ENCODE measurements around the gene LHX4. TPM values are rescaled to one million over a fixed set of nuclear protein-coding genes. Genes with fewer than 3 reads are reported as not detected.

The LHX4 gene
- total and polyA plus RNA-seq, 2 of the 4 experiments (the other 2 are of a cell fraction) = 0.05 to 0.18 TPM

- intact Hi-C loops (cut with micrococcal nuclease) = no loop called here
- no peak overlapping the region for H3K9ac ChIP-seq (ENCODE audit: low read depth, low read length)
- H3K4ac ChIP-seq (ENCODE audit: low read depth, low read length) = no peak overlapping the region
- H2BK20ac ChIP-seq (ENCODE audit: low read depth, low read length) = no peak overlapping the region
- 60% methylated on average over 1 of the region's 7 CpGs; no CpG with 5 or more reads in 1 of the 2 experiments for WGBS, 2 experiments (ENCODE audit: extremely low coverage in 2 of 2, insufficient read length in 1 of 2)
- no peak overlapping the region for H3K27ac ChIP-seq (ENCODE audit: insufficient read depth, low read length)
- no TSS peak for BruUV-seq (replicated peaks)
- H4K5ac ChIP-seq (ENCODE audit: low read depth, low read length) = no peak overlapping the region
- no peak overlapping the region for H2AFZ ChIP-seq (replicated peaks; ENCODE audit: low read length, poor library complexity)
- H2AK9ac ChIP-seq (replicated peaks; ENCODE audit: low read depth, low read length, poor library complexity) = no peak overlapping the region
- no peak overlapping the region for H3K4me2 ChIP-seq (ENCODE audit: low read depth, low read length)
- H2BK15ac ChIP-seq (ENCODE audit: low read depth, low read length) = no peak overlapping the region
- H3K9me1 ChIP-seq (ENCODE audit: insufficient read depth, low read length) = no peaks in the 10 kb centered on the region
- H4K91ac ChIP-seq (ENCODE audit: insufficient read depth, low read depth, low read length) = no peak overlapping the region
- dilution Hi-C loops (cut with HindIII; ENCODE audit: low sequenced_read_pairs, unreplicated experiment) = no loop called here
- no peak overlapping the region for H3K56ac ChIP-seq (ENCODE audit: extremely low read depth, insufficient read depth, low read length)
- no peak overlapping the region for H2AK5ac ChIP-seq (ENCODE audit: low read depth, low read length)
- H2BK120ac ChIP-seq (ENCODE audit: low read depth, low read length) = no peak overlapping the region
- no peak overlapping the region for H3K14ac ChIP-seq (replicated peaks; ENCODE audit: low read depth, low read length)
- no peak overlapping the region for H4K8ac ChIP-seq (ENCODE audit: low read depth in 2 of 2, low read length in 2 of 2)
- no peaks in the 10 kb centered on the region for H4K20me1 ChIP-seq (ENCODE audit: insufficient read depth, low read length)
- DNase-seq (no peak), ATAC-seq (ENCODE audit: low read depth) (no peak)
- no peaks in the 10 kb centered on the region for H3K36me3 ChIP-seq (ENCODE audit: control insufficient read depth, insufficient read depth, low read length)
- H3K4me1 ChIP-seq (ENCODE audit: control insufficient read depth, insufficient read depth, low read length) = peaks cover 2% of the 10 kb centered on the region; the same call in 1 of the 2 replicates
- H3K27me3 ChIP-seq (ENCODE audit: control insufficient read depth, insufficient read depth, low read length) = peaks cover 22% of the 10 kb centered on the region
- no peak overlapping the region for H2BK5ac ChIP-seq (ENCODE audit: low read depth, low read length, poor library complexity, severe bottlenecking)
- TF ChIP-seq NFE2L2 (IDR thresholded peaks at IDR 0.05; ENCODE audit: low read depth, low read length) (no peak), MAFK (IDR thresholded peaks at IDR 0.05; ENCODE audit: low read depth, low read length) (no peak), FOS (IDR thresholded peaks at IDR 0.05; ENCODE audit: low read depth, low read length) (no peak), RCOR1 (IDR thresholded peaks at IDR 0.05; ENCODE audit: insufficient replicate concordance, low read length) (no peak), MXI1 (IDR thresholded peaks at IDR 0.05; ENCODE audit: borderline replicate concordance, low read depth, low read length) (no peak), USF2 (IDR thresholded peaks at IDR 0.05; ENCODE audit: low read depth, low read length) (no peak), SMC3 (IDR thresholded peaks at IDR 0.05; ENCODE audit: low read depth, low read length) (no peak), CHD1 (IDR thresholded peaks at IDR 0.05; ENCODE audit: low read depth, low read length) (no peak), CTCF (conservative IDR thresholded peaks at IDR 0.05; ENCODE audit: low read depth, low read length) (no peak), RFX5 (IDR thresholded peaks at IDR 0.05; ENCODE audit: low read depth, low read length) (no peak), ELK1 (IDR thresholded peaks at IDR 0.05; ENCODE audit: borderline replicate concordance, low read depth, low read length) (no peak), BHLHE40 (IDR thresholded peaks at IDR 0.05; ENCODE audit: low read depth, low read length) (no peak), CEBPB (IDR thresholded peaks at IDR 0.05; ENCODE audit: low read depth, low read length) (no peak), MAZ (IDR thresholded peaks at IDR 0.05; ENCODE audit: borderline replicate concordance, low read depth, low read length) (no peak)
- H3K4me3 ChIP-seq (ENCODE audit: insufficient read depth, low read depth, low read length) = no peak overlapping the region
- ChIA-PET POLR2A (ENCODE audit: unreplicated experiment) (no interaction called here), CTCF (no interaction called here)
- no peaks in the 10 kb centered on the region for H3K9me3 ChIP-seq (ENCODE audit: control insufficient read depth, insufficient read depth, low read length)
- no peaks in the 10 kb centered on the region for H3K79me1 ChIP-seq (ENCODE audit: low read depth in 1 of 2, low read length in 2 of 2)
- H3K18ac ChIP-seq (ENCODE audit: low read depth, low read length) = no peak overlapping the region
- in situ Hi-C loops (cut with MboI; ENCODE audit: low sequenced_read_pairs) = no loop called here
- no peak overlapping the region for H3K23ac ChIP-seq (ENCODE audit: low read depth, low read length)
Observed at GRCh38 chr1:180217006-180217405, 13.1 kb upstream of the LHX4 start.

Measured in IMR-90 (cell line).